K562 (cell line): ENCODE results near the gene HCAR1. TPM values are rescaled to one million over a fixed set of nuclear protein-coding genes. Genes with fewer than 3 reads are reported as not detected.

Experiments used
- DACH1 ChIP-seq: fragments of 450-650 bp; IDR thresholded peaks from 2 replicates; pipeline ENCODE4 v1.6.1; 2018; ENCODE audit not compliant: partially characterized antibody
- DIDO1 ChIP-seq: fragments of 450-650 bp; IDR thresholded peaks from 2 replicates; pipeline ENCODE4 v1.6.1; 2016; ENCODE audit warnings: low read depth, missing biosample characterization, missing genetic modification characterization
- EZH2 ChIP-seq: IDR thresholded peaks from 2 replicates; pipeline ENCODE4 v1.6.1; 2012; ENCODE audit warnings: low read depth, mild to moderate bottlenecking, inconsistent platforms, low read length, borderline replicate concordance
- HDAC2 ChIP-seq: fragments of 450-650 bp; IDR thresholded peaks from 2 replicates; pipeline ENCODE4 v1.6.1; 2016; ENCODE audit warnings: mild to moderate bottlenecking
- NUFIP1 ChIP-seq: fragments of 450-650 bp; IDR thresholded peaks from 2 replicates; pipeline ENCODE4 v1.6.1; 2018; ENCODE audit not compliant: partially characterized antibody
- SMARCA4 ChIP-seq: fragments of 450-650 bp; IDR thresholded peaks from 2 replicates; pipeline ENCODE4 v1.6.1; 2016
- ZNF133 ChIP-seq: fragments of 250-450 bp; sonication (Bioruptor Pico); IDR thresholded peaks from 2 replicates; pipeline ENCODE4 v1.4.0; 2020; ENCODE audit warnings: mild to moderate bottlenecking
- ZNF263 ChIP-seq: sonication (generic); formaldehyde crosslinking; IDR thresholded peaks from 2 replicates; pipeline ENCODE4 v1.8.0; 2022; ENCODE audit warnings: mild to moderate bottlenecking, missing genetic modification reagents, borderline replicate concordance
- ZNF584 ChIP-seq: fragments of 200-800 bp; sonication (Bioruptor generic); IDR thresholded peaks from 2 replicates; pipeline ENCODE4 v1.6.1; 2016; ENCODE audit warnings: low read depth, mild to moderate bottlenecking, missing genetic modification characterization, missing compliant biosample characterization
- polyA plus RNA-seq, 8 experiments: library from polyadenylated mRNA; depleted of rRNA in 4 of 8; stranded (reverse) in 5 of 8; unstranded in 3 of 8; fragments of >200 nt; fragmentation: Nextera tagmentation in 2 of 8; fragmentation: Illumina TruSeq in 1 of 8; extraction: Ambion mirVana in 2 of 8; extraction: Trizol in 1 of 8; gene quantifications; 2 replicates each; pipeline versions ENCODE4 v1.2.1 to v1.2.3, GENCODE V29; 2011 to 2014; ENCODE audit warnings: inconsistent platforms in 1 of 8, missing spikeins in 1 of 8
- total RNA-seq, 7 experiments: library from RNA; depleted of rRNA in 6 of 7; stranded (reverse); fragments of >200 nt in 6 of 7; fragmentation: Illumina TruSeq in 2 of 7; extraction: Trizol in 2 of 7; gene quantifications; 2 replicates each; pipeline versions ENCODE4 v1.2.1 to v1.2.3, GENCODE V29; 2011 to 2021; ENCODE audit warnings: low replicate concordance in 1 of 7
- TF ChIP-seq, protein P1 (sequence below), 2 experiments: fragments of 450-650 bp; formaldehyde crosslinking in 1 of 2; IDR thresholded peaks; 2 replicates each; pipeline versions ENCODE4 v1.4.0 to v1.6.1; 2014 to 2020; ENCODE audit warnings: mild to moderate bottlenecking in 2 of 2, borderline replicate concordance in 1 of 2, low read depth in 1 of 2
- TF ChIP-seq, protein P2 (sequence below): fragments of 250-450 bp; sonication (Bioruptor Pico); IDR thresholded peaks from 2 replicates; pipeline ENCODE4 v1.4.0; 2020; ENCODE audit warnings: mild to moderate bottlenecking, moderate library complexity

The HCAR1 gene
- total and polyA plus RNA-seq, 9 of the 15 experiments (the other 6 are each of a cell fraction or from before 2014, with no cell fraction given), result not detected

GRCh38 chr12:122752464-122753318 lies 22.0 kb upstream of the HCAR1 start, which contains the start of gene DENR (continued):
- TF ChIP-seq ZNF263, result 0 out of 2 replicates have a peak, but pooled peaks have one; percentile 62
- TF ChIP-seq EZH2, result no peak
- TF ChIP-seq, protein P1, sequence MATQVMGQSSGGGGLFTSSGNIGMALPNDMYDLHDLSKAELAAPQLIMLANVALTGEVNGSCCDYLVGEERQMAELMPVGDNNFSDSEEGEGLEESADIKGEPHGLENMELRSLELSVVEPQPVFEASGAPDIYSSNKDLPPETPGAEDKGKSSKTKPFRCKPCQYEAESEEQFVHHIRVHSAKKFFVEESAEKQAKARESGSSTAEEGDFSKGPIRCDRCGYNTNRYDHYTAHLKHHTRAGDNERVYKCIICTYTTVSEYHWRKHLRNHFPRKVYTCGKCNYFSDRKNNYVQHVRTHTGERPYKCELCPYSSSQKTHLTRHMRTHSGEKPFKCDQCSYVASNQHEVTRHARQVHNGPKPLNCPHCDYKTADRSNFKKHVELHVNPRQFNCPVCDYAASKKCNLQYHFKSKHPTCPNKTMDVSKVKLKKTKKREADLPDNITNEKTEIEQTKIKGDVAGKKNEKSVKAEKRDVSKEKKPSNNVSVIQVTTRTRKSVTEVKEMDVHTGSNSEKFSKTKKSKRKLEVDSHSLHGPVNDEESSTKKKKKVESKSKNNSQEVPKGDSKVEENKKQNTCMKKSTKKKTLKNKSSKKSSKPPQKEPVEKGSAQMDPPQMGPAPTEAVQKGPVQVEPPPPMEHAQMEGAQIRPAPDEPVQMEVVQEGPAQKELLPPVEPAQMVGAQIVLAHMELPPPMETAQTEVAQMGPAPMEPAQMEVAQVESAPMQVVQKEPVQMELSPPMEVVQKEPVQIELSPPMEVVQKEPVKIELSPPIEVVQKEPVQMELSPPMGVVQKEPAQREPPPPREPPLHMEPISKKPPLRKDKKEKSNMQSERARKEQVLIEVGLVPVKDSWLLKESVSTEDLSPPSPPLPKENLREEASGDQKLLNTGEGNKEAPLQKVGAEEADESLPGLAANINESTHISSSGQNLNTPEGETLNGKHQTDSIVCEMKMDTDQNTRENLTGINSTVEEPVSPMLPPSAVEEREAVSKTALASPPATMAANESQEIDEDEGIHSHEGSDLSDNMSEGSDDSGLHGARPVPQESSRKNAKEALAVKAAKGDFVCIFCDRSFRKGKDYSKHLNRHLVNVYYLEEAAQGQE (IDR thresholded peaks at IDR 0.05; ENCODE audit: borderline replicate concordance), result peak; percentile 93
- TF ChIP-seq, protein P1 (CRISPR knock-in tag; IDR thresholded peaks at IDR 0.05; ENCODE audit: low read depth), result peak; percentile 34; the same call in 1 of the 2 replicates
- TF ChIP-seq DIDO1 (tag), result peak; percentile 63; the same call in 1 of the 2 replicates
- TF ChIP-seq SMARCA4, result 0 out of 2 replicates have a peak, but pooled peaks have one; percentile 27
- TF ChIP-seq, protein P2, sequence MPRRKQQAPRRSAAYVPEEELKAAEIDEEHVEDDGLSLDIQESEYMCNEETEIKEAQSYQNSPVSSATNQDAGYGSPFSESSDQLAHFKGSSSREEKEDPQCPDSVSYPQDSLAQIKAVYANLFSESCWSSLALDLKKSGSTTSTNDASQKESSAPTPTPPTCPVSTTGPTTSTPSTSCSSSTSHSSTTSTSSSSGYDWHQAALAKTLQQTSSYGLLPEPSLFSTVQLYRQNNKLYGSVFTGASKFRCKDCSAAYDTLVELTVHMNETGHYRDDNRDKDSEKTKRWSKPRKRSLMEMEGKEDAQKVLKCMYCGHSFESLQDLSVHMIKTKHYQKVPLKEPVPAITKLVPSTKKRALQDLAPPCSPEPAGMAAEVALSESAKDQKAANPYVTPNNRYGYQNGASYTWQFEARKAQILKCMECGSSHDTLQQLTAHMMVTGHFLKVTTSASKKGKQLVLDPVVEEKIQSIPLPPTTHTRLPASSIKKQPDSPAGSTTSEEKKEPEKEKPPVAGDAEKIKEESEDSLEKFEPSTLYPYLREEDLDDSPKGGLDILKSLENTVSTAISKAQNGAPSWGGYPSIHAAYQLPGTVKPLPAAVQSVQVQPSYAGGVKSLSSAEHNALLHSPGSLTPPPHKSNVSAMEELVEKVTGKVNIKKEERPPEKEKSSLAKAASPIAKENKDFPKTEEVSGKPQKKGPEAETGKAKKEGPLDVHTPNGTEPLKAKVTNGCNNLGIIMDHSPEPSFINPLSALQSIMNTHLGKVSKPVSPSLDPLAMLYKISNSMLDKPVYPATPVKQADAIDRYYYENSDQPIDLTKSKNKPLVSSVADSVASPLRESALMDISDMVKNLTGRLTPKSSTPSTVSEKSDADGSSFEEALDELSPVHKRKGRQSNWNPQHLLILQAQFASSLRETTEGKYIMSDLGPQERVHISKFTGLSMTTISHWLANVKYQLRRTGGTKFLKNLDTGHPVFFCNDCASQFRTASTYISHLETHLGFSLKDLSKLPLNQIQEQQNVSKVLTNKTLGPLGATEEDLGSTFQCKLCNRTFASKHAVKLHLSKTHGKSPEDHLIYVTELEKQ (CRISPR knock-in tag), result no peak
- TF ChIP-seq NUFIP1, result no peak
- TF ChIP-seq DACH1, result peak; percentile 54
- no peak for TF ChIP-seq ZNF584 (CRISPR knock-in tag)
- no peak for TF ChIP-seq ZNF133 (CRISPR knock-in tag)
- peak; percentile 18; the same call in 1 of the 2 replicates for TF ChIP-seq HDAC2
